Neural cell (in vitro differentiated cells): ENCODE data around the gene SEPHS1.

Experiments
- CTCF ChIP-seq: fragments of 450-650 bp; IDR thresholded peaks from 2 replicates; pipeline ENCODE4 v1.5.1; 2014; ENCODE audit warnings: antibody characterized with exemption, mild to moderate bottlenecking, moderate library complexity; ENCODE audit not compliant: poor library complexity, severe bottlenecking
- EP300 ChIP-seq: fragments of 450-650 bp; conservative IDR thresholded peaks from 2 replicates; pipeline ENCODE4 v1.6.1; 2014; ENCODE audit warnings: antibody characterized with exemption, mild to moderate bottlenecking, moderate library complexity; ENCODE audit not compliant: poor library complexity, severe bottlenecking
- EZH2 ChIP-seq: fragments of 200-600, 300-800 bp; shearing (Covaris generic), sonication (generic); IDR thresholded peaks from 2 replicates; pipeline ENCODE4 v1.6.1; 2014; ENCODE audit warnings: antibody characterized with exemption, low read length, borderline replicate concordance, mild to moderate bottlenecking; ENCODE audit not compliant: insufficient read depth, poor library complexity, severe bottlenecking
- POLR2AphosphoS5 ChIP-seq: IDR thresholded peaks from 2 replicates; pipeline ENCODE4 v1.6.1; 2012
- TAF1 ChIP-seq: IDR thresholded peaks from 2 replicates; pipeline ENCODE4 v1.6.1; 2012; ENCODE audit warnings: low read depth
- TF ChIP-seq, protein P1 (sequence below): IDR thresholded peaks from 2 replicates; pipeline ENCODE4 v1.6.1; 2012; ENCODE audit warnings: borderline replicate concordance

GRCh38 chr10:13395540-13395939 lies 47.4 kb upstream of the SEPHS1 start:
- no peak for TF ChIP-seq CTCF
- no peak for TF ChIP-seq POLR2AphosphoS5
- no peak for TF ChIP-seq EP300
- no peak for TF ChIP-seq EZH2
- TF ChIP-seq, protein P1, sequence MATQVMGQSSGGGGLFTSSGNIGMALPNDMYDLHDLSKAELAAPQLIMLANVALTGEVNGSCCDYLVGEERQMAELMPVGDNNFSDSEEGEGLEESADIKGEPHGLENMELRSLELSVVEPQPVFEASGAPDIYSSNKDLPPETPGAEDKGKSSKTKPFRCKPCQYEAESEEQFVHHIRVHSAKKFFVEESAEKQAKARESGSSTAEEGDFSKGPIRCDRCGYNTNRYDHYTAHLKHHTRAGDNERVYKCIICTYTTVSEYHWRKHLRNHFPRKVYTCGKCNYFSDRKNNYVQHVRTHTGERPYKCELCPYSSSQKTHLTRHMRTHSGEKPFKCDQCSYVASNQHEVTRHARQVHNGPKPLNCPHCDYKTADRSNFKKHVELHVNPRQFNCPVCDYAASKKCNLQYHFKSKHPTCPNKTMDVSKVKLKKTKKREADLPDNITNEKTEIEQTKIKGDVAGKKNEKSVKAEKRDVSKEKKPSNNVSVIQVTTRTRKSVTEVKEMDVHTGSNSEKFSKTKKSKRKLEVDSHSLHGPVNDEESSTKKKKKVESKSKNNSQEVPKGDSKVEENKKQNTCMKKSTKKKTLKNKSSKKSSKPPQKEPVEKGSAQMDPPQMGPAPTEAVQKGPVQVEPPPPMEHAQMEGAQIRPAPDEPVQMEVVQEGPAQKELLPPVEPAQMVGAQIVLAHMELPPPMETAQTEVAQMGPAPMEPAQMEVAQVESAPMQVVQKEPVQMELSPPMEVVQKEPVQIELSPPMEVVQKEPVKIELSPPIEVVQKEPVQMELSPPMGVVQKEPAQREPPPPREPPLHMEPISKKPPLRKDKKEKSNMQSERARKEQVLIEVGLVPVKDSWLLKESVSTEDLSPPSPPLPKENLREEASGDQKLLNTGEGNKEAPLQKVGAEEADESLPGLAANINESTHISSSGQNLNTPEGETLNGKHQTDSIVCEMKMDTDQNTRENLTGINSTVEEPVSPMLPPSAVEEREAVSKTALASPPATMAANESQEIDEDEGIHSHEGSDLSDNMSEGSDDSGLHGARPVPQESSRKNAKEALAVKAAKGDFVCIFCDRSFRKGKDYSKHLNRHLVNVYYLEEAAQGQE, result no peak
- TF ChIP-seq TAF1, result no peak
